ENCODE data around the gene LEMD2.
"Not testable (repeated sequence)": the region's sequence is repeated elsewhere in the genome, so short reads cannot be mapped to it uniquely, and the experiment has no call there.

The LEMD2 gene

GRCh38 chr6:33833599-33833998 lies 44.7 kb upstream of the LEMD2 start:
- ATAC-seq (ENCODE audit: low read depth) = no peak
- no peak for DNase-seq (ENCODE audit: low spot score)
- Histone ChIP-seq H3K4me3 (ENCODE audit: severe bottlenecking) (no peak overlapping the region), H3K36me3 (ENCODE audit: low read depth) (no peaks in the 10 kb centered on the region), H3K4me1 (ENCODE audit: insufficient read depth, poor library complexity, severe bottlenecking) (peaks cover 25% of the 10 kb centered on the region), H3K27ac (ENCODE audit: poor library complexity, severe bottlenecking) (no peak overlapping the region), H3K27me3 (ENCODE audit: insufficient read depth, poor library complexity, severe bottlenecking) (no peaks in the 10 kb centered on the region), H3K9me3 (ENCODE audit: severe bottlenecking) (no peaks in the 10 kb centered on the region)
- TF ChIP-seq CTCF (IDR thresholded peaks at IDR 0.05; ENCODE audit: poor library complexity, severe bottlenecking) = no peak

GRCh38 chr6:33832831-33833230 lies 43.9 kb upstream of the LEMD2 start:
- DNase-seq (ENCODE audit: low spot score); H3K4me3 ChIP-seq (ENCODE audit: severe bottlenecking); H3K27ac ChIP-seq (ENCODE audit: poor library complexity, severe bottlenecking); H3K27me3 ChIP-seq (ENCODE audit: insufficient read depth, poor library complexity, severe bottlenecking); ATAC-seq (ENCODE audit: low read depth); H3K9me3 ChIP-seq (ENCODE audit: severe bottlenecking); H3K36me3 ChIP-seq (ENCODE audit: low read depth): not testable (repeated sequence)
- peaks cover 17% of the 10 kb centered on the region for H3K4me1 ChIP-seq (ENCODE audit: insufficient read depth, poor library complexity, severe bottlenecking)

GRCh38 chr6:33831725-33832124 lies 42.8 kb upstream of the LEMD2 start:
- H3K27me3 ChIP-seq (ENCODE audit: insufficient read depth, poor library complexity, severe bottlenecking); H3K36me3 ChIP-seq (ENCODE audit: low read depth); H3K4me3 ChIP-seq (ENCODE audit: severe bottlenecking); DNase-seq (ENCODE audit: low spot score); H3K27ac ChIP-seq (ENCODE audit: poor library complexity, severe bottlenecking); ATAC-seq (ENCODE audit: low read depth); H3K9me3 ChIP-seq (ENCODE audit: severe bottlenecking): not testable (repeated sequence)
- peaks cover 15% of the 10 kb centered on the region for H3K4me1 ChIP-seq (ENCODE audit: insufficient read depth, poor library complexity, severe bottlenecking)

- Histone ChIP-seq H3K27me3 (ENCODE audit: insufficient read depth, poor library complexity, severe bottlenecking) (no peaks in the 10 kb centered on the region), H3K27ac (ENCODE audit: poor library complexity, severe bottlenecking) (no peak overlapping the region), H3K4me1 (ENCODE audit: insufficient read depth, poor library complexity, severe bottlenecking) (peaks cover 15% of the 10 kb centered on the region), H3K9me3 (ENCODE audit: severe bottlenecking) (no peaks in the 10 kb centered on the region), H3K4me3 (ENCODE audit: severe bottlenecking) (no peak overlapping the region), H3K36me3 (ENCODE audit: low read depth) (no peaks in the 10 kb centered on the region)
- DNase-seq (ENCODE audit: low spot score) = no peak
- no peak for ATAC-seq (ENCODE audit: low read depth)
- no peak for TF ChIP-seq CTCF (IDR thresholded peaks at IDR 0.05; ENCODE audit: poor library complexity, severe bottlenecking)
Measured at GRCh38 chr6:33830635-33831240, 41.8 kb upstream of the LEMD2 start.

- Histone ChIP-seq H3K27ac (ENCODE audit: poor library complexity, severe bottlenecking) (no peak overlapping the region), H3K4me1 (ENCODE audit: insufficient read depth, poor library complexity, severe bottlenecking) (peaks cover 2% of the 10 kb centered on the region), H3K36me3 (ENCODE audit: low read depth) (no peaks in the 10 kb centered on the region), H3K27me3 (ENCODE audit: insufficient read depth, poor library complexity, severe bottlenecking) (no peaks in the 10 kb centered on the region), H3K4me3 (ENCODE audit: severe bottlenecking) (no peak overlapping the region), H3K9me3 (ENCODE audit: severe bottlenecking) (no peaks in the 10 kb centered on the region)
- no peak for TF ChIP-seq CTCF (IDR thresholded peaks at IDR 0.05; ENCODE audit: poor library complexity, severe bottlenecking)
- ATAC-seq (ENCODE audit: low read depth) (no peak), DNase-seq (ENCODE audit: low spot score) (no peak)
Measured at GRCh38 chr6:33828764-33829731, 40.1 kb upstream of the LEMD2 start.
